GM19324 (cell line): ENCODE measurements around the gene OAF.
"Not testable (repeated sequence)": the region's sequence is repeated elsewhere in the genome, so short reads cannot be mapped to it uniquely, and the experiment has no call there.

Experiments
- ATAC-seq: cut with Tn5 transposase; IDR thresholded peaks from one replicate; pipeline ENCODE4 v1.9.1; 2021; ENCODE audit warnings: mild to moderate bottlenecking, moderate library complexity; ENCODE audit not compliant: unreplicated experiment, low FRiP score

The OAF gene

DNA sequence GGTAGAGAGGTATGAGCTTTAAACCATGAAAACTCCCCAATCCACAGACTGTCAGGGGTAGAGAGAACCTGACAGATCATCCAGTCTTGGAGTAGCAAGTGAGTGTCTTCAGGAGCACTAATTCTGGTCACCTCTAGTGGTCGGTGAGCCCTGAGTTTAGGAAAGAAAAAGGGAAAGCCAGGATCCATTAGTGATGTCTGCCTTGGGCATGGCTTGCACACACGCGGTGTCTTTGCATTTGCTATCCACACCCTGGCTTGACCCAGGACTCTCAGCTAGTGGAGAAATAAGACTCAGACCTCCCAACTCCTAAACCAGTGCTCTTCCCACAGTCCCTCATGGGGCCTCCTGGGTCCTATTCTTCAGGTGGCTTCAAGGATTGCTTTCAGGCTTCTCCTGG, 48.4 kb downstream of the OAF start:
- ATAC-seq, result no peak

DNA sequence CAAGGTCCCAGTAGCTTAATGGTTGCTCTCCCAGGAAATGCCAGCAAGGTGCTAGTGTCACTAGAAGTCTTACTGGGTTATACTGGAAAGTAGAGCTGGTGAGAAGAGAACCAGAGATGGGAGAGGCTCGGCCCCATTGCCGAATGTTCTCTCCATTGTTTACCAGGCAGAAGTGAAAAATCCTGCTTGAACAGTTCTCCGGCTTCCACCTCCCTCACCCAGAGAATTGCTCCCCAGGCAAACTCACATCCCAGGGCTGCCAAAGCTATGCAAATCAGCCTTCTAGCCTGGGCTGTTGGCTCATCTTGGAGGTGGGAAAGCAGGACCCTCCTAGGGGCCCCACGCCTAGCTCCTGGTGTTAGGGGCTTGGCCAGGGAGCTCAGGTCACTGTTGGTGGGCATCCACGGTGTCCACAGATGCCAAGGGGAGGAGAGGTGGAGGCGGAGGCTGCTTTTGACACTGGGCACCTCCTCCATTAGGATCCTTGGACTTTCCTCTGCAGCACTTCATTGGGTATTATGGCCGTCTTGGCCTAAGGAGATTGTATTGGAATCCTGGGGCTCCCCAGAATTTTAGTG, 49.2 kb downstream of the OAF start:
- no peak for ATAC-seq

DNA sequence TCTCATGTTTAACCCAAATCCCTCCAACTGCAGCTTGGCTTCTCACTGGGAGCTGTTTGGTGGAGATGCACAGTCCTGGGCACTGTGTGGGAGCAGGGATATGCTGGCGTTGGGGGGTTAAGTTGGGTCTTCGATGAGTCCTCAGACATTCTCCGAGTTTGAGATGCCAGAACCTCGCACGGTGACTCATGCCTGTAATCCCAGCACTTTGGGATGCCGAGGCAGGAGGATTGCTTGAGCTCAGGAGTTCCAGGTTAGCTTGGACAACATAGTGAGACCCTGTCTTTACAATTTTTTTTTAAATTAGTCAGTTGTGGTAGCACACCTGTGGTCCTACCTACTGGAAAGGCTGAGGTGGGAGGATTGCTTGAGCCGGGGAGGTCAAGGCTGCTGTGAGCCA, 49.8 kb downstream of the OAF start:
- no peak for ATAC-seq

DNA sequence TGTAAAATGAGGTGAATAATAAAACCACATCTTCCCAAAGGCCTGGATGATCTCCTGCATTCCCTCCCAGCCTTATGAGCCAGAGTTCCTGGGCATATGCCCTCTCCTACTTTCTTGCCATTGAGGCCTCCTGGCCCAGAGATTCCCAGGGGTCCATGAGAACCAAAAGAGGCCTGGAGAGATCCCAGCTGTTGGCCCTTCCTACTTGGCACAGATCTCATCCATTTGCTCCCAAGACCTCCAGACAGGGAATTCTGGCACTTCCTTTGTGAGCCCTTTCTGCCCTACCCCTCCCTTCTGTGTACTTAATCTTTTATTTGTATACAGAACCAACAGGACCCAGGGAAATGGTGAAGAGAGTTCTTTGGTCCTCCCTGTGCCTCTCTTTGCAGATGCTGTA, 50.5 kb downstream of the OAF start:
- ATAC-seq, result no peak

DNA sequence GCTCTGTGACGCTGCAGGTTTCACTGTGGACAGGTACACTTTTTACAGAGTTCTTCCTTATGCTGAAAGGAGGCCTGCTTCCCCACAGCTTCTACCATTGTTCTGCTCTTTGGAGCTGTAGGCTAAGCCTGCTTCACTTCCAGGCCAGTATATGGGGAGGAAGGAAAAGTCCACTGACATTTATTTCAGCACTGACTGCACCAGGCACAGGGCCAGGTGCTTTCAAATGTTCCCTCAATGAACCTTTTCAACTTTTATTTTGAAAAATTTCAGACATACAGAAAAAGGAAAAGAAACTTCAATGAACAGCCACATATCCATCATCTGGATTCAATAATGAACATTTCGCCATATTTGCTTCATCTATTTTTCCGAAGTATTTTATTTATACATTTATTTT, 51.1 kb downstream of the OAF start:
- no peak for ATAC-seq

DNA sequence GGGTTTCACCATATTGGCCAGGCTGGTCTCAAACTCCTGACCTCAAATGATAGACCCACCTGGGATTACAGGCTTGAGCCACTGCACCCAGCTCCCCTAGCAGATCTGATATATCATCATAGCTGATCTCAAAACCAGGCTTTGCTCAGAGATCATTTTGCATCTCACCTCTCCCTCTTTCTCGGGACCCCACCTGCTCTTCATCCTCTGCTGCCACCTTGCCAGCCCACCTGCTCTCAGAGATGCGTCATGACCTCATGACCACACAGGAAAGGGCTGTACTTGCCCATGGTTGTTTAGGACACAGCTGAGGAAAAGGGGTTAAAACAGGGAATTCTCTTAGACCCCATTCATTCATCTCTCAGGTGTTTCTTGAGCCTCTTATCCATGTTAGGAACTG, 56.5 kb downstream of the OAF start:
- no peak for ATAC-seq

DNA sequence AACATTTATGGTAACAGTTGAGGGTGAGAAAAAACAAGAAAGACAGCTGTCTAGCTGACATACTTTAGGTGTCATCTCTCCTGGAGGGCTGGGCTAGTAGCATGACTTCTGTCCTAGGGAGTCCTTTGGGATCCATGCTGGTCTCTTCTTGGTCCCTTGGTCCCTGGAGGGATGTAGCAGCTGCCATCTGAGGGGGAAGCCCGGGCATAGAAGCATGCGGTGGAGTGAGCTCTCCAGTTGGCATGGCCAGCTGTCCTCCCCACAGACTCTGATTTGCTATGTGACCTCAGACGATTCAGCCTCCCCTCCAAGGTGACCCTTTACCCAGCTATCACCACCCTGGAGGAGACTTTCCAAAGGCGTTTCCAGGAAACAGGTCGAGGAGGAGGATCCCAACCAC, 57.9 kb downstream of the OAF start:
- no peak for ATAC-seq

DNA sequence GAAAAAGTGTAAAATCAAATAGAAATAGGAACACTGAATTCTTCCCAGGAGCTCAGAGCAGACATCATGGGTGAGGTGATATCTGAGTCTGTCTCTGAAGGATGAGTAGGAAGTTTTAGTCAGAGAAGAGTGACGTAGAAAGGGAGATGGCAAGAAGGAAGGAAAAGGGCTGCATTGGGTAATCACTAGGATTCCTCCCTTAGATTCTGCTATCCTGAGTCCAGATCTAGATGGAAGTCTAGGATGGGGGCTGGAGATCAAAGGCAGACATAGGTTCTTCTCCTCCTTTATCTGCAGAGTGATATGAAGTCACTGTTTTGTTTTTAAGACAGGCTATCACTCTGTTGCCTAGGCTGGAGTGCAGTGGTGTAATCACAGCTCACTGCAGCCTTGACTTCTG, 59.6 kb downstream of the OAF start:
- ATAC-seq, result no peak

DNA sequence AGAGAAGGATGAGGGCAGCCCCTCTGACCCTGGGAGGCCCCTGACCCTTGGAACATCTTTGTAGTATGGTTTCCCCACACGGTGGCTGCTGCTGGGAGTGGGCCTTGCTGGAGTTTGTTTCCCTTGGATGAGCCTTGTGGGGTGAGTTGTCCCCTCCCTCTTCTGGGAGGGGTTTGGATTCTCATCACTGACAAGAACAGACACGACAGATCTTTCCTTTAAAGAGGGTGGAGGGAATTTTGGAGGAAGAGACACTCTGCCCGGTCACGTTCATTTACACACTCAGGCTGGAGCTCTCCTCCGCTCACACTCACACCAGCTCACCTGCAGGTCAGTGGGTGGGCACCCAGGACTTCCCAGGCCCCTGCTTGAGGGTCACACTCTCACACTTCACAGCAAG, 60.8 kb downstream of the OAF start:
- no peak for ATAC-seq

DNA sequence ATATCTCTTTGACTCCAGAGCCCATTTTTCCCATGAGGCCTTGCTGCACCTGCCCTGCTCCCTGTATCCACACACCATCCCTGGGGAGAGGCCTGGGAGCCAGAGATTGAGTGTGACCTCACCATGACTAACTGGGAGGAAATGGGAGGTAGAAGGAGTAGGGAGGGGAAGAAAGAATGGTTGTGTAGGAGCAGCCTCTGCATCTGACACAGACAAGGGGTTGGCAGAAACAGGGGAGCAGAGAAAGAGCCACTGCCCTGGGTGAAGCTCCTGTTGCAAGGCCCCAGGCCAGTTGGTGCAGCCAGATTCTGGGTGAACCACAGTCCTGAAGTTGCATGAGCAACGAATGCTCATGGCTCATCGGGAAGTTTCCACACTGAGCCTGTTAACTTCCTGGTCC, 61.5 kb downstream of the OAF start:
- ATAC-seq, result no peak

DNA sequence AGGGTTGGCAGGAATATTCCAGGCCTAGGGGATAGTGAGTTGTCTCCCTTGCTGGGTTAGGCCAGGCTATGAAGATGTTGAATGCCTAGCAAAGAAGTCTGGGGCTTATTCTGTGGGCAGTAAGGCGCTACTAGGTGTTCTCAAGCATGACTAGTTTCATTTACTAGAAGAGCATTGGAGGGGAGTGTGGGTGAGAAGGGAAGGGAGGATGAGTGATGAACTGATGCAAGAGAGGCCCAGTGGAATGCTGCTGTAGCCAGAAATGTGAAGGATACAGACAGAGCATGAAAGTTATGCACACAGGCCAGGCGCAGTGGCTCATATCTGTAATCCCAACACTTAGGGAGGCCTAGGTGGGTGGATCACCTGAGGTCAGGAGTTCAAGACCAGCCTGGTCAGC, 62.6 kb downstream of the OAF start:
- no peak for ATAC-seq

DNA sequence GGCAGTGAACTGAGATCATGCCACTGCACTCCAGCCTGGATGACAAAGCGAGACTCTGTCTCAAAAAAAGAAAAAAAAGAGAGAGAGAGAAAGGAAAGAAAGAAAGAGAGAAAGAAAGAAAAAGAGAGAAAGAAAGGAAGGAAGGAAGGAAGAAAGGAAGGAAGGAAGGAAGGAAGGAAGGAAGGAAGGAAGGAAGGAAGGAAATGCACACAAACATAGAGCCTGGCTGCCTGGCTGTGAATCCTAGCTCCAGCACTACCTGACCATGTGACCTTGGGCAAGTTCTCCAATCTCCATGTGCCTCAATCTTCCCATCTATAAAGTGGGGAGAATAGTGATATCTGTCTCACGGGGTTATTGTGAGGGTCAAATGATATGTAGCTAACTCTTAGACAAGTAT, 63.1 kb downstream of the OAF start:
- not testable (repeated sequence) for ATAC-seq

DNA sequence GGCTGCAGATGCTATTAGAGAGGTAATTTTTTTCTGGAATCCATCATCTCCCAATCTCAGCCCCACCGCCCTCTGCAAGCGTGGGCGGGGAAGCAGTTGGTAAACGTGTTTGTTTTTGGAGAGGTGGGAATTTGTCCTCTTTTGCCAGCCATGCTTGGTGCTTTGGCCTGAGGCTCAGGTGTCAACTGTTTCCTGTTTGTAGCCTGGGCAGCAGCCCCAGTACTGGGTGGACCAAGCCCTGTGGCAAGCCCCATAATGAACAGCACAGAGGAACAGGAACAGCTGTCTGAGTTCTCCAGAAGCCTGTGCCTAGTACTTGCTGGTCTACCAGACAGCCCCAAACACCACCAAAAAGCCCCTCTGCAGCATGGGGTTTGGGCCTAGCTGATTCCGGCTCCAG, 68.7 kb downstream of the OAF start:
- no peak for ATAC-seq
